ENCODE results near the gene USE1. TPM values are rescaled to one million over a fixed set of nuclear protein-coding genes. Genes with fewer than 3 reads are reported as not detected.

USE1 gene
- polyA plus RNA-seq, 2 of the 4 experiments (the other 2 are of a cell fraction) = 10.1 to 16.5 TPM

- Histone ChIP-seq H3K4me2 (no peak overlapping the region), H3K9me3 (no peaks in the 10 kb centered on the region), H3K4me1 (no peaks in the 10 kb centered on the region; the same call in 2 of the 3 replicates), H3K27ac (no peak overlapping the region), H3K4me3 (no peak overlapping the region)
- TF ChIP-seq BHLHE40 (IDR thresholded peaks at IDR 0.05; ENCODE audit: low read depth, low read length) (no peak), BCL3 (IDR thresholded peaks at IDR 0.05) (no peak), ESRRA (IDR thresholded peaks at IDR 0.05; ENCODE audit: borderline replicate concordance, low read length) (no peak), RNF2 (IDR thresholded peaks at IDR 0.05; ENCODE audit: borderline replicate concordance, low read depth) (no peak), POLR2A (IDR thresholded peaks at IDR 0.05; ENCODE audit: low read length) (no peak), MAFK (IDR thresholded peaks at IDR 0.05; ENCODE audit: partially characterized antibody) (no peak), FOSB (CRISPR knock-in tag; IDR thresholded peaks at IDR 0.05) (no peak), HOXB5 (CRISPR knock-in tag; IDR thresholded peaks at IDR 0.05) (no peak), HOXB13 (CRISPR knock-in tag; IDR thresholded peaks at IDR 0.05; ENCODE audit: low read depth) (no peak), ATOH8 (CRISPR knock-in tag; IDR thresholded peaks at IDR 0.05; ENCODE audit: low read depth) (no peak), CHD2 (IDR thresholded peaks at IDR 0.05; ENCODE audit: low read length, partially characterized antibody) (no peak), TFCP2L1 (CRISPR knock-in tag; IDR thresholded peaks at IDR 0.05) (no peak), JUN (IDR thresholded peaks at IDR 0.05) (no peak), CTCF (IDR thresholded peaks at IDR 0.05) (no peak), KDM1A (IDR thresholded peaks at IDR 0.05; ENCODE audit: low read depth) (no peak), NPAS2 (CRISPR knock-in tag; IDR thresholded peaks at IDR 0.05; ENCODE audit: borderline replicate concordance) (no peak), PHF8 (IDR thresholded peaks at IDR 0.05; ENCODE audit: borderline replicate concordance, low read depth) (no peak), JUNB (IDR thresholded peaks at IDR 0.05) (no peak)
- 81% methylated on average over 18 of the region's 18 CpGs for WGBS (ENCODE audit: missing lambda C conversion rate)
- no peak for FAIRE-seq
- POLR2A ChIA-PET = no interaction called here
- DNase-seq (ENCODE audit: low read depth in 1 of 2, low spot score in 1 of 2) = no peak
- no peak for ATAC-seq
- CTCF ChIA-PET = interaction anchor here (0.7 to 4.5 kb wide), 5 partner anchors 9 to 568 kb away, joined by 3 to 20 read pairs (median 5); partner anchors contain the start of gene USHBP1
Observed at GRCh38 chr19:17255150-17255621, 40.0 kb downstream of the USE1 start.

DNA sequence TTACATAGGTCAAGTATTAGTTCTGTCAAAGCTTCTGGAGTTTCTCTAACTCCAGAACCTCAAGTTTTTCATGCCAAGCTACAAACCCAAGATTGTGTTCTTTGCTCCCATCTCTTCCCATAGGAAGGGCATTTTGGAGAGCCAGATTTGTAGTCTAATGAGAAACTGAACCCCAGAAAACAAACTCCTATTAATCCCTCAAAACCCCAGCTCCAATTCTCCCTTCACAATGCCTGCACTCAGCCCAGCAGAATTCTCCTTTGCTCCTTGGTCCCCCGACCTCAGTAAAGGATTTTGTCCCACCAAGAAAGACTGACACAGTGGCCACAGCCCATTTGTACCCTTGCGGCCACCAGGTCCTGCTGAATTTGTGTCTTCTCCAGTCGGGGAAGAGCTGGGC lies 41.0 kb downstream of the USE1 start:
- DNase-seq (ENCODE audit: low read depth in 1 of 2, low spot score in 1 of 2) (no peak), FAIRE-seq (no peak), ATAC-seq (no peak)
- Histone ChIP-seq H3K4me3 (no peak overlapping the region), H3K27ac (no peak overlapping the region), H3K9me3 (no peaks in the 10 kb centered on the region), H3K4me1 (no peaks in the 10 kb centered on the region; the same call in 2 of the 3 replicates), H3K4me2 (no peak overlapping the region)
- ChIA-PET CTCF (interaction anchor here (0.7 to 7.1 kb wide), 4 partner anchors 8 to 324 kb away, joined by 3 to 62 read pairs (median 7); partner anchors contain the start of gene USHBP1), POLR2A (no interaction called here)
- WGBS (ENCODE audit: missing lambda C conversion rate) = 15% methylated on average over 1 of the region's 3 CpGs
- no peak for TF ChIP-seq JUNB (IDR thresholded peaks at IDR 0.05)
- no peak for TF ChIP-seq HOXB13 (CRISPR knock-in tag; IDR thresholded peaks at IDR 0.05; ENCODE audit: low read depth)
- TF ChIP-seq NPAS2 (CRISPR knock-in tag; IDR thresholded peaks at IDR 0.05; ENCODE audit: borderline replicate concordance) = no peak
- no peak for TF ChIP-seq EHMT2 (IDR thresholded peaks at IDR 0.05; ENCODE audit: low read depth)
- TF ChIP-seq TFCP2L1 (CRISPR knock-in tag; IDR thresholded peaks at IDR 0.05) = no peak
- TF ChIP-seq HMGXB4 (CRISPR knock-in tag; IDR thresholded peaks at IDR 0.05; ENCODE audit: borderline replicate concordance) = no peak
